ENCODE data around the gene TMUB1. TPM values are rescaled to one million over a fixed set of nuclear protein-coding genes. Genes with fewer than 3 reads are reported as not detected.

The TMUB1 gene
- total and polyA plus RNA-seq, 2 donors (not counting 1 experiment from before 2014, with no cell fraction given): 49.2 to 102 TPM

GRCh38 chr7:151102991-151103390 lies 19.7 kb upstream of the TMUB1 start:
- Mint-ChIP-seq H3K27me3 (peaks cover 10% of the 10 kb centered on the region), H3K4me1 (no peaks in the 10 kb centered on the region), H3K9me3 (ENCODE audit: insufficient read depth) (no peaks in the 10 kb centered on the region), H3K27ac (no peak overlapping the region), H3K4me3 (no peak overlapping the region)
- H4K20me1 ChIP-seq (ENCODE audit: control insufficient read depth, insufficient read depth, low read length, poor library complexity, severe bottlenecking): no peaks in the 10 kb centered on the region
- 71% methylated on average over 3 of the region's 3 CpGs for WGBS (ENCODE audit: insufficient coverage)
- no peak overlapping the region for H3K9ac ChIP-seq (ENCODE audit: low read length)
- H3K79me2 ChIP-seq (ENCODE audit: control insufficient read depth, insufficient read depth, low read length): no peaks in the 10 kb centered on the region
- H3K27ac ChIP-seq (ENCODE audit: low read length in 2 of 2): no peak overlapping the region
- no peak for DNase-seq
- no peak for ATAC-seq (ENCODE audit: low read depth)
- H3K27me3 ChIP-seq (replicated peaks in 1 of 4; ENCODE audit: control extremely low read depth in 1 of 4, control insufficient read depth in 3 of 4, insufficient read depth in 4 of 4, low read length in 3 of 4): peaks cover 0 to 2% (median 0%) of the 10 kb centered on the region in 4 experiments
- ChIA-PET CTCF (interaction anchor here (1.2 kb wide), 1 partner anchor 21 kb away, joined by 5 read pairs; no protein-coding TSS in a partner anchor), POLR2A (no interaction called here)
- H3K9me3 ChIP-seq (ENCODE audit: control extremely low read depth in 1 of 3, control insufficient read depth in 2 of 3, insufficient read depth in 1 of 3, low read length in 2 of 3): no peaks in the 10 kb centered on the region
- no peaks in the 10 kb centered on the region for H3K4me1 ChIP-seq (ENCODE audit: control insufficient read depth in 2 of 2, insufficient read depth in 2 of 2, low read length in 2 of 2)
- intact Hi-C loops (cut with micrococcal nuclease): no loop called here
- H3K4me3 ChIP-seq (ENCODE audit: control extremely low read depth in 1 of 5, extremely low read depth in 1 of 5, insufficient read depth in 1 of 5, low read depth in 2 of 5, low read length in 4 of 5): no peak overlapping the region
- no peaks in the 10 kb centered on the region for H3K36me3 ChIP-seq (replicated peaks in 1 of 2; ENCODE audit: control extremely low read depth in 1 of 2, control insufficient read depth in 1 of 2, extremely low read depth in 1 of 2, insufficient read depth in 2 of 2, low read length in 1 of 2)
- no peak for TF ChIP-seq CTCF (IDR thresholded peaks at IDR 0.05)
- TF ChIP-seq EZH2 (IDR thresholded peaks at IDR 0.05; ENCODE audit: borderline replicate concordance, insufficient read depth, low read depth, low read length, poor library complexity, severe bottlenecking): no peak
- no peak overlapping the region for H2AFZ ChIP-seq (ENCODE audit: insufficient read depth, low read depth, low read length, poor library complexity, severe bottlenecking)
- no peak overlapping the region for H3K4me2 ChIP-seq (replicated peaks; ENCODE audit: low read depth, low read length, poor library complexity, severe bottlenecking)

- CTCF ChIA-PET: interaction anchor here (1.0 kb wide), 1 partner anchor 9 kb away, joined by 3 read pairs; no protein-coding TSS in a partner anchor
- DNase-seq (no peak), ATAC-seq (ENCODE audit: low read depth) (no peak)
- WGBS (ENCODE audit: insufficient coverage): 82% methylated on average over 22 of the region's 24 CpGs
- Histone ChIP-seq H3K36me3 (replicated peaks in 1 of 2; ENCODE audit: control extremely low read depth in 1 of 2, control insufficient read depth in 1 of 2, extremely low read depth in 1 of 2, insufficient read depth in 2 of 2, low read length in 1 of 2) (no peaks in the 10 kb centered on the region), H3K9me3 (ENCODE audit: control extremely low read depth in 1 of 3, control insufficient read depth in 2 of 3, insufficient read depth in 1 of 3, low read length in 2 of 3) (no peaks in the 10 kb centered on the region), H3K27ac (ENCODE audit: low read length in 2 of 2) (no peak overlapping the region), H3K4me2 (replicated peaks; ENCODE audit: low read depth, low read length, poor library complexity, severe bottlenecking) (no peak overlapping the region), H2AFZ (ENCODE audit: insufficient read depth, low read depth, low read length, poor library complexity, severe bottlenecking) (no peak overlapping the region), H3K4me1 (ENCODE audit: control insufficient read depth in 2 of 2, insufficient read depth in 2 of 2, low read length in 2 of 2) (no peaks in the 10 kb centered on the region), H3K27me3 (replicated peaks in 1 of 4; ENCODE audit: control extremely low read depth in 1 of 4, control insufficient read depth in 3 of 4, insufficient read depth in 4 of 4, low read length in 3 of 4) (peaks cover 0 to 2% (median 0%) of the 10 kb centered on the region in 4 experiments), H3K4me3 (ENCODE audit: control extremely low read depth in 1 of 5, extremely low read depth in 1 of 5, insufficient read depth in 1 of 5, low read depth in 2 of 5, low read length in 4 of 5) (no peak overlapping the region), H3K79me2 (ENCODE audit: control insufficient read depth, insufficient read depth, low read length) (no peaks in the 10 kb centered on the region), H3K9ac (ENCODE audit: low read length) (no peak overlapping the region), H4K20me1 (ENCODE audit: control insufficient read depth, insufficient read depth, low read length, poor library complexity, severe bottlenecking) (no peaks in the 10 kb centered on the region)
- H3K9me3 Mint-ChIP-seq (ENCODE audit: insufficient read depth): no peaks in the 10 kb centered on the region
- no peak overlapping the region for H3K27ac Mint-ChIP-seq
- POLR2A ChIA-PET: no interaction called here
- TF ChIP-seq EZH2 (IDR thresholded peaks at IDR 0.05; ENCODE audit: borderline replicate concordance, insufficient read depth, low read depth, low read length, poor library complexity, severe bottlenecking): no peak
- no peak for TF ChIP-seq CTCF (IDR thresholded peaks at IDR 0.05)
- H3K4me3 Mint-ChIP-seq: no peak overlapping the region
- intact Hi-C loops (cut with micrococcal nuclease): no loop called here
- H3K4me1 Mint-ChIP-seq: no peaks in the 10 kb centered on the region
- H3K27me3 Mint-ChIP-seq: peaks cover 10% of the 10 kb centered on the region
These were observed 18.5 kb upstream of the TMUB1 start for GRCh38 chr7:151101621-151102396.

Measured in B cell (primary cell).